HG03280 (cell line): ENCODE results near the gene CALHM1.
A peak's percentile ranks its signal among the peaks of the same experiment; 100 is the strongest.

Experiments used
- ATAC-seq: cut with Tn5 transposase; IDR thresholded peaks from one replicate; pipeline ENCODE4 v1.9.1; 2021; ENCODE audit warnings: mild to moderate bottlenecking, moderate library complexity; ENCODE audit not compliant: unreplicated experiment

The CALHM1 gene

GRCh38 chr10:103456074-103456660 lies 2.5 kb downstream of the CALHM1 start:
- ATAC-seq: no peak

- ATAC-seq: no peak
Measured at GRCh38 chr10:103455235-103455634, 3.5 kb downstream of the CALHM1 start.

- ATAC-seq: no peak
Measured at GRCh38 chr10:103454026-103454425, 4.7 kb downstream of the CALHM1 start.

- ATAC-seq: no peak
Measured at GRCh38 chr10:103452506-103453230, 6.0 kb downstream of the CALHM1 start.

GRCh38 chr10:103451831-103452505 lies 6.7 kb downstream of the CALHM1 start, which contains the start of gene CALHM2:
CALHM2 (minus strand) TSS chr10:103452370; CDS start chr10:103449941, 2,429 bp downstream.
- ATAC-seq: peak; percentile 72

GRCh38 chr10:103451091-103451813 lies 7.4 kb downstream of the CALHM1 start:
- no peak for ATAC-seq

- ATAC-seq: no peak
Measured at GRCh38 chr10:103450201-103450695, 8.5 kb downstream of the CALHM1 start.

GRCh38 chr10:103449208-103450144 lies 9.2 kb downstream of the CALHM1 start:
- no peak for ATAC-seq

GRCh38 chr10:103448746-103449145 lies 10.0 kb downstream of the CALHM1 start:
- no peak for ATAC-seq

- ATAC-seq: no peak
Measured at GRCh38 chr10:103447187-103447586, 11.5 kb downstream of the CALHM1 start.

GRCh38 chr10:103445767-103446567 lies 12.7 kb downstream of the CALHM1 start:
- no peak for ATAC-seq

- ATAC-seq: no peak
Measured at GRCh38 chr10:103445366-103445765, 13.3 kb downstream of the CALHM1 start.

- no peak for ATAC-seq
Measured at GRCh38 chr10:103444478-103444877, 14.2 kb downstream of the CALHM1 start.

GRCh38 chr10:103443475-103444185 lies 15.1 kb downstream of the CALHM1 start:
- no peak for ATAC-seq

- no peak for ATAC-seq
Measured at GRCh38 chr10:103442031-103442461, 16.7 kb downstream of the CALHM1 start.

- ATAC-seq: no peak
Measured at GRCh38 chr10:103441611-103442010, 17.1 kb downstream of the CALHM1 start.

- no peak for ATAC-seq
Measured at GRCh38 chr10:103441206-103441605, 17.5 kb downstream of the CALHM1 start.

GRCh38 chr10:103440416-103440815 lies 18.3 kb downstream of the CALHM1 start:
- ATAC-seq: no peak

- no peak for ATAC-seq
Measured at GRCh38 chr10:103439776-103440175, 18.9 kb downstream of the CALHM1 start.
